ENCODE results near the gene DYRK1A.

GRCh38 chr21:37346841-37347430, 19.6 kb upstream of the DYRK1A start:
- TF ChIP-seq, protein P1, sequence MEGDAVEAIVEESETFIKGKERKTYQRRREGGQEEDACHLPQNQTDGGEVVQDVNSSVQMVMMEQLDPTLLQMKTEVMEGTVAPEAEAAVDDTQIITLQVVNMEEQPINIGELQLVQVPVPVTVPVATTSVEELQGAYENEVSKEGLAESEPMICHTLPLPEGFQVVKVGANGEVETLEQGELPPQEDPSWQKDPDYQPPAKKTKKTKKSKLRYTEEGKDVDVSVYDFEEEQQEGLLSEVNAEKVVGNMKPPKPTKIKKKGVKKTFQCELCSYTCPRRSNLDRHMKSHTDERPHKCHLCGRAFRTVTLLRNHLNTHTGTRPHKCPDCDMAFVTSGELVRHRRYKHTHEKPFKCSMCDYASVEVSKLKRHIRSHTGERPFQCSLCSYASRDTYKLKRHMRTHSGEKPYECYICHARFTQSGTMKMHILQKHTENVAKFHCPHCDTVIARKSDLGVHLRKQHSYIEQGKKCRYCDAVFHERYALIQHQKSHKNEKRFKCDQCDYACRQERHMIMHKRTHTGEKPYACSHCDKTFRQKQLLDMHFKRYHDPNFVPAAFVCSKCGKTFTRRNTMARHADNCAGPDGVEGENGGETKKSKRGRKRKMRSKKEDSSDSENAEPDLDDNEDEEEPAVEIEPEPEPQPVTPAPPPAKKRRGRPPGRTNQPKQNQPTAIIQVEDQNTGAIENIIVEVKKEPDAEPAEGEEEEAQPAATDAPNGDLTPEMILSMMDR (IDR thresholded peaks at IDR 0.05) = no peak
- TF ChIP-seq POLR2A (IDR thresholded peaks at IDR 0.05) = no peak

Measured in transverse colon (tissue), 3 donors.